ENCODE measurements around the gene KLHL22.

DNA sequence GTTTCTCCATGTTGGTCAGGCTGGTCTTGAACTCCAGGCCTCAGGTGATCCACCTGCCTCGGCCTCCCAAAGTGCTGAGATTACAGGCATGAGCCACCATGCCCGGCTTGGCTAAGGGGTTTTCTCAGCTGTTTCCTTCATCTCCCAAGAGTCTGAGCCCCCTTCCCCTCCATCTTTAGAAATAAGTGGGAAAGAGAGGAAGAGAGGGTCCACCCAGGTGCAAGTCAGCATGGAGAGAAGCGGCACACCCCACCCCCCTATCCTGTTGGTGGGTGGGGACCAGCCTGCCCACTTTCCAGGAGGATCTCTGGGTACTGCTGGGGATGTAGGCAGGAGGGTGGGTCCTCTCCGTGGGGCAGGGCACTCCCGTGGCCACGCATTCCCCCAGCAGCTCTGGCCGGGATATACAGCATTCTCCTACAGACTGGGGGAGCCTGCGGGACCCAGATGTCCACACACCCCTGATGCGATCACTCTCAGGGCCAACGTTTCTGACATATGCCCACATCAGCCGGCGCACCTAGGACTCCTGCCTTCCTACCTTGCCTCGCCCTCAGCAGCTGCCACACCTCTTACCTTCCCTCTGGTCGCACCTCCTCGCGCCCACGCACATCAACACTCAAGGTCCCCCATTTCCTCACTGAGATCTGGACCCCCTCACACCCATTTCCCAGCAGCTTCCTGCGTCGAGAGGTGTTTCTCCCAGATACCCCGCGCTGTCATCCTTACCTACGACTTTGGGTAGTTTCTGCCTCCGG is 66.9 kb downstream of the KLHL22 start:
- TF ChIP-seq, protein P1, sequence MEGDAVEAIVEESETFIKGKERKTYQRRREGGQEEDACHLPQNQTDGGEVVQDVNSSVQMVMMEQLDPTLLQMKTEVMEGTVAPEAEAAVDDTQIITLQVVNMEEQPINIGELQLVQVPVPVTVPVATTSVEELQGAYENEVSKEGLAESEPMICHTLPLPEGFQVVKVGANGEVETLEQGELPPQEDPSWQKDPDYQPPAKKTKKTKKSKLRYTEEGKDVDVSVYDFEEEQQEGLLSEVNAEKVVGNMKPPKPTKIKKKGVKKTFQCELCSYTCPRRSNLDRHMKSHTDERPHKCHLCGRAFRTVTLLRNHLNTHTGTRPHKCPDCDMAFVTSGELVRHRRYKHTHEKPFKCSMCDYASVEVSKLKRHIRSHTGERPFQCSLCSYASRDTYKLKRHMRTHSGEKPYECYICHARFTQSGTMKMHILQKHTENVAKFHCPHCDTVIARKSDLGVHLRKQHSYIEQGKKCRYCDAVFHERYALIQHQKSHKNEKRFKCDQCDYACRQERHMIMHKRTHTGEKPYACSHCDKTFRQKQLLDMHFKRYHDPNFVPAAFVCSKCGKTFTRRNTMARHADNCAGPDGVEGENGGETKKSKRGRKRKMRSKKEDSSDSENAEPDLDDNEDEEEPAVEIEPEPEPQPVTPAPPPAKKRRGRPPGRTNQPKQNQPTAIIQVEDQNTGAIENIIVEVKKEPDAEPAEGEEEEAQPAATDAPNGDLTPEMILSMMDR (IDR thresholded peaks at IDR 0.05; ENCODE audit: control extremely low read depth in 1 of 3, insufficient read depth in 1 of 3, low read depth in 1 of 3, low read length in 3 of 3): no peak
- TF ChIP-seq, protein P2, sequence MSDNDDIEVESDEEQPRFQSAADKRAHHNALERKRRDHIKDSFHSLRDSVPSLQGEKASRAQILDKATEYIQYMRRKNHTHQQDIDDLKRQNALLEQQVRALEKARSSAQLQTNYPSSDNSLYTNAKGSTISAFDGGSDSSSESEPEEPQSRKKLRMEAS (IDR thresholded peaks at IDR 0.05): no peak
- TF ChIP-seq RXRA (IDR thresholded peaks at IDR 0.05; ENCODE audit: insufficient read depth, low read depth, low read length) (no peak), YY1 (IDR thresholded peaks at IDR 0.05; ENCODE audit: low read depth, low read length) (no peak), EZH2 (IDR thresholded peaks at IDR 0.05; ENCODE audit: low read depth, low read length, severe bottlenecking) (no peak), EP300 (IDR thresholded peaks at IDR 0.05; ENCODE audit: borderline replicate concordance in 1 of 2, low read depth in 2 of 2, low read length in 2 of 2) (no peak), TAF1 (IDR thresholded peaks at IDR 0.05; ENCODE audit: low read depth, low read length) (no peak), EGR1 (IDR thresholded peaks at IDR 0.05; ENCODE audit: borderline replicate concordance, low read depth, low read length) (no peak), POLR2AphosphoS5 (IDR thresholded peaks at IDR 0.05; ENCODE audit: low read depth, low read length) (no peak), SP2 (IDR thresholded peaks at IDR 0.05; ENCODE audit: low read length) (no peak), SP1 (IDR thresholded peaks at IDR 0.05; ENCODE audit: low read depth, low read length) (no peak), SUZ12 (IDR thresholded peaks at IDR 0.05; ENCODE audit: low read length) (no peak)
- TF ChIP-seq, protein P3, sequence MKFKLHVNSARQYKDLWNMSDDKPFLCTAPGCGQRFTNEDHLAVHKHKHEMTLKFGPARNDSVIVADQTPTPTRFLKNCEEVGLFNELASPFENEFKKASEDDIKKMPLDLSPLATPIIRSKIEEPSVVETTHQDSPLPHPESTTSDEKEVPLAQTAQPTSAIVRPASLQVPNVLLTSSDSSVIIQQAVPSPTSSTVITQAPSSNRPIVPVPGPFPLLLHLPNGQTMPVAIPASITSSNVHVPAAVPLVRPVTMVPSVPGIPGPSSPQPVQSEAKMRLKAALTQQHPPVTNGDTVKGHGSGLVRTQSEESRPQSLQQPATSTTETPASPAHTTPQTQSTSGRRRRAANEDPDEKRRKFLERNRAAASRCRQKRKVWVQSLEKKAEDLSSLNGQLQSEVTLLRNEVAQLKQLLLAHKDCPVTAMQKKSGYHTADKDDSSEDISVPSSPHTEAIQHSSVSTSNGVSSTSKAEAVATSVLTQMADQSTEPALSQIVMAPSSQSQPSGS (IDR thresholded peaks at IDR 0.05; ENCODE audit: low read length): no peak
- TF ChIP-seq, protein P4, sequence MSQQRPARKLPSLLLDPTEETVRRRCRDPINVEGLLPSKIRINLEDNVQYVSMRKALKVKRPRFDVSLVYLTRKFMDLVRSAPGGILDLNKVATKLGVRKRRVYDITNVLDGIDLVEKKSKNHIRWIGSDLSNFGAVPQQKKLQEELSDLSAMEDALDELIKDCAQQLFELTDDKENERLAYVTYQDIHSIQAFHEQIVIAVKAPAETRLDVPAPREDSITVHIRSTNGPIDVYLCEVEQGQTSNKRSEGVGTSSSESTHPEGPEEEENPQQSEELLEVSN (IDR thresholded peaks at IDR 0.05): no peak

All from H1 (cell line).